Astrocyte (in vitro differentiated cells and primary cell): Measurements from ENCODE around the gene DSCAM. TPM values are rescaled to one million over a fixed set of nuclear protein-coding genes. Genes with fewer than 3 reads are reported as not detected.

Experiments used
- DNase-seq: peaks from one replicate; pipeline ENCODE4 v3.0.0-alpha.2; 2010; ENCODE audit warnings: low read depth
- FAIRE-seq: peaks from 2 replicates; lab custom pipeline; 2011; peaks lifted over from hg19 to GRCh38; lab: Jason Lieb, UNC
- H2AFZ ChIP-seq: 2 replicates; pipeline ENCODE4 v1.6.0; 2012; ENCODE audit warnings: low read depth, low read length, inconsistent platforms
- H3K27ac ChIP-seq: 2 replicates; pipeline ENCODE4 v1.5.1; 2011; ENCODE audit warnings: low read depth, low read length, inconsistent platforms
- H3K27me3 ChIP-seq: 2 replicates; pipeline ENCODE4 v1.6.0; 2011; ENCODE audit warnings: low read length, inconsistent platforms; ENCODE audit not compliant: insufficient read depth
- H3K36me3 ChIP-seq: 2 replicates; pipeline ENCODE4 v1.5.1; 2011; ENCODE audit warnings: low read length, inconsistent platforms; ENCODE audit not compliant: insufficient read depth
- H3K4me1 ChIP-seq: 2 replicates; pipeline ENCODE4 v1.5.1; 2011; ENCODE audit warnings: low read length, inconsistent platforms; ENCODE audit not compliant: insufficient read depth
- H3K4me2 ChIP-seq: 2 replicates; pipeline ENCODE4 v1.6.0; 2012; ENCODE audit warnings: low read length, inconsistent platforms
- H3K4me3 ChIP-seq: 2 replicates; pipeline ENCODE4 v1.5.1; 2011; ENCODE audit warnings: low read depth, mild to moderate bottlenecking, low read length, inconsistent platforms; ENCODE audit not compliant: insufficient read depth
- H3K79me2 ChIP-seq: 2 replicates; pipeline ENCODE4 v1.6.0; 2012; ENCODE audit warnings: mild to moderate bottlenecking, low read length, inconsistent platforms; ENCODE audit not compliant: insufficient read depth
- H3K9ac ChIP-seq: 2 replicates; pipeline ENCODE4 v1.6.0; 2012; ENCODE audit warnings: mild to moderate bottlenecking, low read length, inconsistent platforms
- H3K9me3 ChIP-seq: 2 replicates; pipeline ENCODE4 v1.5.1; 2012; ENCODE audit warnings: low read depth, mild to moderate bottlenecking, low read length, inconsistent platforms; ENCODE audit not compliant: insufficient read depth
- H4K20me1 ChIP-seq: 2 replicates; pipeline ENCODE4 v1.6.0; 2012; ENCODE audit warnings: low read length, inconsistent platforms; ENCODE audit not compliant: insufficient read depth
- H3K27ac Mint-ChIP-seq: one replicate; pipeline ENCODE4 v1.8.0; 2021; ENCODE audit warnings: mild to moderate bottlenecking, mixed read lengths; ENCODE audit not compliant: unreplicated experiment
- H3K27me3 Mint-ChIP-seq: one replicate; pipeline ENCODE4 v1.8.0; 2021; ENCODE audit warnings: low read depth, mixed read lengths; ENCODE audit not compliant: unreplicated experiment
- H3K36me3 Mint-ChIP-seq: one replicate; pipeline ENCODE4 v1.8.0; 2021; ENCODE audit warnings: low read depth, mixed read lengths; ENCODE audit not compliant: unreplicated experiment
- H3K4me1 Mint-ChIP-seq: one replicate; pipeline ENCODE4 v1.8.0; 2021; ENCODE audit warnings: low read depth, mixed read lengths; ENCODE audit not compliant: unreplicated experiment
- H3K4me3 Mint-ChIP-seq: one replicate; pipeline ENCODE4 v1.8.0; 2021; ENCODE audit warnings: mild to moderate bottlenecking, moderate library complexity, mixed read lengths; ENCODE audit not compliant: unreplicated experiment
- H3K9me3 Mint-ChIP-seq: one replicate; pipeline ENCODE4 v1.8.0; 2021; ENCODE audit warnings: mild to moderate bottlenecking, mixed read lengths; ENCODE audit not compliant: unreplicated experiment
- CTCF ChIP-seq: IDR thresholded peaks from 2 replicates; pipeline ENCODE4 v1.5.1; 2011; ENCODE audit warnings: low read depth, mild to moderate bottlenecking, inconsistent platforms, low read length, moderate library complexity; ENCODE audit not compliant: insufficient read depth
- EZH2 ChIP-seq: IDR thresholded peaks from 2 replicates; pipeline ENCODE4 v1.6.1; 2012; ENCODE audit warnings: mild to moderate bottlenecking, low read length, inconsistent platforms; ENCODE audit not compliant: insufficient read depth
- total RNA-seq: library from RNA; stranded (reverse); gene quantifications from 2 replicates; pipeline ENCODE4 v1.2.1, GENCODE V29; 2021

The DSCAM gene
- total RNA-seq, 1 donor from 2014 or later = 0.18 TPM

- H3K36me3 ChIP-seq = no peaks in the 10 kb centered on the region
- Mint-ChIP-seq H3K4me3 (no peak overlapping the region), H3K27ac (no peak overlapping the region), H3K27me3 (peaks cover 6% of the 10 kb centered on the region), H3K4me1 (no peaks in the 10 kb centered on the region), H3K36me3 (no peaks in the 10 kb centered on the region), H3K9me3 (no peaks in the 10 kb centered on the region)
- DNase-seq (no peak), FAIRE-seq (no peak)
- no peak overlapping the region for H2AFZ ChIP-seq
- no peaks in the 10 kb centered on the region for H3K27me3 ChIP-seq
- no peaks in the 10 kb centered on the region for H3K9me3 ChIP-seq
- no peaks in the 10 kb centered on the region for H3K4me1 ChIP-seq
- no peak overlapping the region for H3K27ac ChIP-seq
- no peaks in the 10 kb centered on the region for H3K79me2 ChIP-seq
- no peak overlapping the region for H3K4me2 ChIP-seq
- no peaks in the 10 kb centered on the region for H4K20me1 ChIP-seq
- no peak overlapping the region for H3K9ac ChIP-seq
- no peak overlapping the region for H3K4me3 ChIP-seq
- TF ChIP-seq EZH2 (no peak), CTCF (no peak)
Observed at GRCh38 chr21:40067751-40068150, 779.2 kb downstream of the DSCAM start.

DNA sequence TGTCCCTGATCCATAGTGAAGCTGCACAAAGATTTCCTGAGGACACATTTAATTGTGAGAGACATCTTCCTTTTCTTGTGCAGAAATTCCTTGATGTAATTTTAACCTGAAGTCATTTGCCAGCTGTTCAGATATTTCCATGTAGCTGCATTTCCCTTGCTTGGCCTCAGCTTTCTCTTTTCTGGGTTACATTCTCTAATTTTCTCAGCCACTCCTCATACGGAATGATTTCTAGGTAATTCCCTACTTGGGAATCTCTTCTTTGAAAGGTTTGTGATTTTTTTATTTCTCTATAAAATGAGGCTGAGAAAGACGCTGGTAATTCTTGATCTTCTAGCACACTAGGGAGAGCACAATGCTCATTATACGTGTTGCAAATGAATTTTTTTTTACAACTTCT is 780.7 kb downstream of the DSCAM start:
- Mint-ChIP-seq H3K27ac (no peak overlapping the region), H3K36me3 (no peaks in the 10 kb centered on the region), H3K4me1 (no peaks in the 10 kb centered on the region), H3K9me3 (no peaks in the 10 kb centered on the region), H3K27me3 (peaks cover 6% of the 10 kb centered on the region), H3K4me3 (no peak overlapping the region)
- H4K20me1 ChIP-seq = no peaks in the 10 kb centered on the region
- DNase-seq = no peak
- TF ChIP-seq EZH2 = no peak
- TF ChIP-seq CTCF = no peak
- H3K79me2 ChIP-seq = no peaks in the 10 kb centered on the region
- H3K4me3 ChIP-seq = no peak overlapping the region
- H3K9me3 ChIP-seq = no peaks in the 10 kb centered on the region
- H3K4me2 ChIP-seq = no peak overlapping the region
- no peak overlapping the region for H3K9ac ChIP-seq
- FAIRE-seq = no peak
- H3K27me3 ChIP-seq = no peaks in the 10 kb centered on the region
- H3K36me3 ChIP-seq = no peaks in the 10 kb centered on the region
- H2AFZ ChIP-seq = no peak overlapping the region
- no peak overlapping the region for H3K27ac ChIP-seq
- H3K4me1 ChIP-seq = no peaks in the 10 kb centered on the region

GRCh38 chr21:40060083-40060677 is 786.8 kb downstream of the DSCAM start:
- H3K36me3 Mint-ChIP-seq = no peaks in the 10 kb centered on the region
- H3K27me3 ChIP-seq = no peaks in the 10 kb centered on the region
- no peaks in the 10 kb centered on the region for H3K79me2 ChIP-seq
- no peak overlapping the region for H3K4me2 ChIP-seq
- H3K9ac ChIP-seq = no peak overlapping the region
- H3K4me1 ChIP-seq = no peaks in the 10 kb centered on the region
- peaks cover 1% of the 10 kb centered on the region for H3K9me3 Mint-ChIP-seq
- no peaks in the 10 kb centered on the region for H3K9me3 ChIP-seq
- H3K4me3 Mint-ChIP-seq = no peak overlapping the region
- H4K20me1 ChIP-seq = no peaks in the 10 kb centered on the region
- H3K4me3 ChIP-seq = no peak overlapping the region
- DNase-seq (no peak), FAIRE-seq (no peak)
- TF ChIP-seq CTCF (no peak), EZH2 (no peak)
- H3K4me1 Mint-ChIP-seq = no peaks in the 10 kb centered on the region
- no peak overlapping the region for H3K27ac Mint-ChIP-seq
- H3K36me3 ChIP-seq = no peaks in the 10 kb centered on the region
- no peak overlapping the region for H3K27ac ChIP-seq
- H2AFZ ChIP-seq = no peak overlapping the region
- peaks cover 4% of the 10 kb centered on the region for H3K27me3 Mint-ChIP-seq
